ENCODE data around the gene CDK5R2.
"Not testable (repeated sequence)": the region's sequence is repeated elsewhere in the genome, so short reads cannot be mapped to it uniquely, and the experiment has no call there.

CDK5R2 gene

DNA sequence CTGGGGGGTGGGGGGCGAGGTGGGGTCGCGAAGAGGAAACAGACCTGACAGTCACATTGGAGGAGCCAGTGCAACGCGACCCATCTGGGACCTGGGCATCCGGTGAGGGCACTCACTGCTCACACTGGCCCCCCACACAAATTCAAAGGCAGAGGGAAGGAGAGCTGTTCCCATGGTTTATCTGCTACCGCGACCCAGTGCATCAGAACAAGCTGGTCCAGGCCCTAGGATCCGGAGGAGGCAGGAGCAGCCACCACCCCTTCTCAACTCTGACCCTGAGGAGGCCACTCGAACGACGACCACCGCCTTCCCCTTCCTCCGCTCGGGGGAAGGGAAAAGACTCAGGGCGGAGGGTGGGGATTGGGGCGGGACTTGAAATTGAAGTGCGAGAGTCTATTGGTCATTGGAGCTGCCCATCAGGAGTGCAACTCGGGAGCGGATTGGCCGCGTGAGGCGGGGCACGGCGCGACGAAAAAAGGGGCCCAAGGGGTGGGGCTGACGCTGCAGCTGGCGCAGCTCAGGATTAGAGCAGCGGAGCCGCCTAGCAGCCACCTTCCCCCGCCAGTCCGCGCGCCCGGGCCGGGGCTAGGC lies at the start of gene CDK5R2:
CDK5R2 (plus strand) TSS at position 526 of the 591 bp plus-strand sequence. CDS start 155 bp downstream, outside the sequence.
- DNase-seq: peak; percentile 88

DNA sequence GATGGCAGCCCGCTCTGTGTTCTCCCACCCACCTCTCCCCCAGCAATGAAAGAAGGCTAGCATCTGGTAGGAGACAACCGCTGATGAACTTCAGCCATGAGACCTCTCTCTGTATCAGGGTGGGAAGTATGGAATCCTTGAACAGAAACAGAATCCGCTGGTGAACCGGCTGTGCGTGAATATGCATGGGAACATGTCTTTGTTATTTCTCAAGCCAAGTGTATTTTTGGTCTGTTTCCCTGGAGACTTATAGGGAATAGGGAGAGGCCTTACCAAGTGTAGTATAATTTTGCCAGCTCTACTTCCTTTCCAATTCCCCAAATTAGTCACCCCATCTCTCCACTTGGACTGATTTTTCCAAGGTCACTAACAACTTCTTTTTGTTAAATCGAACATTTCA lies 48.7 kb upstream of the CDK5R2 start:
- DNase-seq: no peak

- DNase-seq: no peak
Measured at GRCh38 chr2:218920504-218920903, 39.0 kb upstream of the CDK5R2 start.

GRCh38 chr2:218924757-218925156 lies 34.7 kb upstream of the CDK5R2 start:
- no peak for DNase-seq

DNA sequence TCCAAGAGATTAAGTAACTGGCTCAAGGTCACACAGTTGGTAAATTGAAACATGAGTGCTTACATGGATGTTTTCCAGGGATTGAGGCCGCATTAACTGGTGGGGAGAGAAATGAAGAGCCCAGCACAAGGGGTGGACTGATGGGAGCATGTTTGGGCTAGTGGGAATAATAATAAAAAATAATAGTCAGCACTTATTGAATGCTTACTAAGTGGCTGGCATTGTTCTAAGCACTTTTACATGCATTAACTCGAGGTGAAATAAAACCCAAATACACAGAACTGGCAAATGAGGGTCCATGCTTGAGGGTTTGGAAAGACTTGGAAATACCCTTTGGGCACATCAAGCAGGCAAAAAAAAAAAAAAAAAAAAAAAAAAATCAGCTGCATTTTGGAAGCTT lies 34.0 kb upstream of the CDK5R2 start:
- no peak for DNase-seq

- no peak for DNase-seq
Measured at GRCh38 chr2:218927422-218927821, 32.0 kb upstream of the CDK5R2 start.

GRCh38 chr2:218927876-218928275 lies 31.6 kb upstream of the CDK5R2 start:
- DNase-seq: no peak

GRCh38 chr2:218930488-218930887 lies 29.0 kb upstream of the CDK5R2 start:
- DNase-seq: not testable (repeated sequence)

DNA sequence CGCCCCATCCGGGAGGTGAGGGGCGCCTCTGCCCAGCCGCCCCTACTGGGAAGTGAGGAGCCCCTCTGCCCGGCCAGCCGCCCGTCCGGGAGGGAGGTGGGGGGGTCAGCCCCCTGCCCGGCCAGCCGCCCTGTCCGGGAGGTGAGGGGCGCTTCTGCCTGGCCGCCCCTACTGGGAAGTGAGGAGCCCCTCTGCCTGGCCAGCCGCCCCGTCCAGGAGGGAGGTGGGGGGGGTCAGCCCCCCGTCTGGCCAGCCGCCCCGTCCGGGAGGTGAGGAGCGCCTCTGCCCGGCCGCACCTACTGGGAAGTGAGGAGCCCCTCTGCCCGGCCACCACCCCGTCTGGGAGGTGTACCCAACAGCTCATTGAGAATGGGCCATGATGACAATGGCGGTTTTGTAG lies 27.7 kb upstream of the CDK5R2 start:
- DNase-seq: not testable (repeated sequence)

GRCh38 chr2:218944759-218945404 lies 14.6 kb upstream of the CDK5R2 start:
- DNase-seq: no peak

GRCh38 chr2:218946621-218947020 lies 12.8 kb upstream of the CDK5R2 start:
- DNase-seq: no peak

- DNase-seq: no peak
Measured at GRCh38 chr2:218952160-218952559, 7.3 kb upstream of the CDK5R2 start.

GRCh38 chr2:218953366-218953954 lies 6.0 kb upstream of the CDK5R2 start:
- DNase-seq: no peak

DNA sequence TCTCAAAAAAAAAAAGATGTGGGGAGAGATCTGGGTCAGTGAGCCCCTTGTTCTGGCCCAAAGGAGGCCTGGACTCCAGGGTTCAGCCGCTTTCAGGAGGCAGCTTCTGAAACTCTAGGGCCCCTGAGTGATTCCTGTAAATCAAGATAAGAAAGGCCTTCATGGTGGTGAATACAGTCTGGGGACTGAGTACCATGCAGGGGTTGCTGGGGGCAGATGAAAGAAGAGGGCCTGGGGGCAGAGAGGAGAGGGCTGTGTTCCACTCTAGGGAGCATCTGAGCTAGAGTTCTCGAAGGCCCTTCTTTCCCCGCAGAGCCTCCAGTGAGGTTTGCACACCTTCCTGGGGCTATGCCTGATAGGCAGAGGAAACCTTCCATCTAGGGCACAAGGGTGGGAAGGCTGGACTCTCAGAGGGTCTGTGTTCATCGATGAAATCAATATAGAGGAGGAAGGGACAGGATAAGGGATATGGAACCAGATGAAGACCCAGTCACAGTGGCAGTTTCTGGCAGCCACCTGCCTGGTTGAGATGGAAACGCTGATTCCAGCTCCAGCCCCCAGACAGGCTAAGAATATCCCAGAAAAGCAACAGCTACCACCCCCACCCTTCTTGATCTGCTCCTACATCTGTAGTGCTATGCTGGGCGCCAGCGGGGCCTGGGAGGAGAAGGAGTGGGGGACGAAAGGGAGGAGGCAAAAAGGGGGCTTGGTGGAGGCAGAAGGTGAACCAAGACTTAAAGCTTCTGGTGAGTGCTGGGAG lies 4.7 kb upstream of the CDK5R2 start:
- no peak for DNase-seq

- no peak for DNase-seq
Measured at GRCh38 chr2:218956039-218956438, 3.4 kb upstream of the CDK5R2 start.

DNA sequence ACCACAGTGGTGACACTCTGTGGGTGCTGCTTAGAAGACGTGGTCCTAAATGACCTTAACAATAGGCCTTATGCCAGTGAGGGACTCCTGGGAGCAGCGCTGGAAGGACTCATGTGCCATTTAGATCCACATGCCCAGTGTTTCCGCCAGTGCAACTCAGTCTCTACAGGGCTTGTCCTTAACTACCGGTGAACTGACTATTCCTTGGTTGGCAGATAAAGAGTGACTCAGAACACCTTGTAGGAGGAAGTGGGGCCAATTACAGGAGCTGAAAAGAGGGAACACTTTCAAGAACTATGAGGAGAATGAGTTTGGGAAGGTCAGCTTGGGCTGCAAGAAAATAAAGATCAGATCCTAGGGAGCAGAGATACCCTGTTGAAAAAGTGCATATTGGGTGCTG lies 1.8 kb upstream of the CDK5R2 start:
- no peak for DNase-seq

DNA sequence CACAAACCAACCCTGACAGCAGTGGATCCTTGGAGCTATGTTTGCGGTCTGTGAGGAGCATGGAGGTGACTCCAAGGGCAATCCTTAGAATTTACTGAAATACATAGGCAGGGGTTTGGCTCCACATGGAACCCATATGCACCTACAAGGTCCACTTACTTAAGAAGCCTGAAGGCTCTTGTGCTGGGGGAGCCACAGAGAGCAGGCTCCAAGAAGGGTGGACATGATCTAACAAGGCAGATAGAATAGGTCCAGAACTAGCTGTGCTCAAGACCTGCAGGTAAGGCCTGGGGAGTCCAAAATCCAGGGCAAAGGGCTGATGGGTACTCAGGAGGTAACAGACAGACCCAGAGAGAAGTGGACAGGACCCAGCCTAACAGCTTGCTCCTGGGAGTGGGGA lies 1.2 kb upstream of the CDK5R2 start:
- DNase-seq: no peak

DNA sequence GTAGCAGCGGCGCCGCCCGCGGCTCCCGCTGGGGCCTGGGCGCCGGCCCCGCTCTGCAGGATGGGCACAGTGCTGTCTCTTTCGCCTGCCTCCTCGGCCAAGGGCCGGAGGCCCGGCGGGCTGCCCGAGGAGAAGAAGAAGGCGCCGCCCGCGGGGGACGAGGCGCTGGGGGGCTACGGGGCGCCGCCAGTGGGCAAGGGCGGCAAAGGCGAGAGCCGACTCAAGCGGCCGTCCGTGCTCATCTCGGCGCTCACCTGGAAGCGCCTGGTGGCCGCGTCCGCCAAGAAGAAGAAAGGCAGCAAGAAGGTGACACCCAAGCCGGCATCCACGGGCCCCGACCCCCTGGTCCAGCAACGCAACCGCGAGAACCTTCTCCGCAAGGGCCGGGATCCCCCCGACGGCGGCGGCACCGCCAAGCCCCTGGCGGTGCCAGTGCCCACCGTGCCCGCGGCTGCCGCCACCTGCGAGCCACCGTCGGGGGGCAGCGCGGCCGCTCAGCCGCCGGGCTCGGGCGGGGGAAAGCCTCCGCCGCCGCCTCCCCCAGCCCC lies 369 bp downstream of the CDK5R2 start:
- no peak for DNase-seq

DNA sequence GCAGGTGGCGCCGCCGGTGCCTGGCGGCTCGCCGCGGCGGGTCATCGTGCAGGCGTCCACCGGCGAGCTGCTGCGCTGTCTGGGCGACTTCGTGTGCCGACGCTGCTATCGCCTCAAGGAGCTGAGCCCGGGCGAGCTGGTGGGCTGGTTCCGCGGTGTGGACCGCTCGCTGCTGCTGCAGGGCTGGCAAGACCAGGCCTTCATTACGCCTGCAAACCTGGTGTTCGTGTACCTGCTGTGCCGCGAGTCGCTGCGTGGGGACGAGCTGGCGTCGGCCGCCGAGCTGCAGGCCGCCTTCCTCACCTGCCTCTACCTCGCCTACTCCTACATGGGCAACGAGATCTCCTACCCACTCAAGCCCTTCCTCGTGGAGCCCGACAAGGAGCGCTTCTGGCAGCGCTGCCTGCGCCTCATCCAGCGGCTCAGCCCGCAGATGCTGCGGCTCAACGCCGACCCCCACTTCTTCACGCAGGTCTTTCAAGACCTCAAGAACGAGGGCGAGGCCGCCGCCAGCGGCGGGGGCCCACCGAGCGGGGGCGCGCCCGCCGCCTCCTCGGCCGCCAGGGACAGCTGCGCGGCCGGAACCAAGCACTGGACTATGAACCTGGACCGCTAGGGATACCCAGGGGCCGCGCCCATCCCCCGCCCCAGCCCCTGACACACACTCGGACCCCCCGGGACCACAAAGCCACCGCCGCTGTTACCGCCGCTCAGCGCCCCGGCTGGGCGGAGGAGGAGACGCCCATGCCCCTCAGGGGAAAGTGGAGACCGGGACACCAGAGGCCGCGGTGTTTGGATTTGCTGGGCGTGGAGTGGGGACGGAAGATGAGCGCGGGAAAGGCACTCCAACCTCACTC lies 1.1 kb downstream of the CDK5R2 start:
- DNase-seq: no peak

GRCh38 chr2:218961229-218961628 lies 1.8 kb downstream of the CDK5R2 start:
- no peak for DNase-seq

- no peak for DNase-seq
Measured at GRCh38 chr2:218961651-218962570, 2.4 kb downstream of the CDK5R2 start.

Measured in femur (tissue), 1 donor.